ENCODE measurements around the gene LDLRAD2.
"Not testable (repeated sequence)": the region's sequence is repeated elsewhere in the genome, so short reads cannot be mapped to it uniquely, and the experiment has no call there.

The LDLRAD2 gene

DNA sequence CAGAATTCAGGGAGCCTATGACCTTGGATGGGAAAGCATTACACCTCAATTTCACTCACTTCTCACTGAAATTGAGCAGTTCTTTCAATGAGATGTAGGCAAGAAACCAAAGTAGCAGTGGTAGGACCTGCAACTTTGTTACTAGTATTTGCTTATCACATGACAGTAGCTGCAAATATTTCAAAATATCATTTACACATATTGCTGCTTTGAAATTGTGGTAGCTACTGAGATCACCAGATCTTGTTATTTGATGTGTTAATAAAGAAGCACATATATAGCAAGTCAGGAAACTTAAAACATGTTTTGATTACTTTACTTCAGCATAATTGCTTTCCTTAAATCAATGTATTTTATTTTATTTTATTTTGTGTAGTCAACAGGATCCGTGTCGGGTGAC, 12.9 kb downstream of the LDLRAD2 start:
- no peak for DNase-seq

GRCh38 chr1:21825393-21825792, 13.3 kb downstream of the LDLRAD2 start:
- no peak for DNase-seq

DNA sequence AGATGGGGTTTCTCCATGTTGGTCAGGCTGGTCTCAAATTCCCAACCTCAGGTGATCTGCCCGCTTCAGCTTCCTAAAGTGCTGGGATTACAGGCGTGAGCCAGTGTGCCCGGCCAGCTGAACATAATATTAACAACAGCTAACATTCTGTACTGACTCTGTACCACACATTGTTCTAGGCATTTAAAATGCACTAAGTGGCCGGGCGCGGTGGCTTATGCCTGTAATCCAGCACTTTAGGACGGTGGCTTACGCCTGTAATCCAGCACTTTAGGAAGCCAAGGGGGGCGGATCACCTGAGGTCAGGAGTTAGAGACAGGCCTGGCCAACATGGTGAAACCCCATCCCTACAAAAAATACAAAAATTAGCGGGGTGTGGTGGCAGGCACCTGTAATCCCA, 14.6 kb downstream of the LDLRAD2 start:
- not testable (repeated sequence) for DNase-seq

GRCh38 chr1:21827141-21827679, 15.1 kb downstream of the LDLRAD2 start:
- DNase-seq: no peak

- DNase-seq: no peak
These were observed 16.0 kb downstream of the LDLRAD2 start for GRCh38 chr1:21828075-21828474.

DNA sequence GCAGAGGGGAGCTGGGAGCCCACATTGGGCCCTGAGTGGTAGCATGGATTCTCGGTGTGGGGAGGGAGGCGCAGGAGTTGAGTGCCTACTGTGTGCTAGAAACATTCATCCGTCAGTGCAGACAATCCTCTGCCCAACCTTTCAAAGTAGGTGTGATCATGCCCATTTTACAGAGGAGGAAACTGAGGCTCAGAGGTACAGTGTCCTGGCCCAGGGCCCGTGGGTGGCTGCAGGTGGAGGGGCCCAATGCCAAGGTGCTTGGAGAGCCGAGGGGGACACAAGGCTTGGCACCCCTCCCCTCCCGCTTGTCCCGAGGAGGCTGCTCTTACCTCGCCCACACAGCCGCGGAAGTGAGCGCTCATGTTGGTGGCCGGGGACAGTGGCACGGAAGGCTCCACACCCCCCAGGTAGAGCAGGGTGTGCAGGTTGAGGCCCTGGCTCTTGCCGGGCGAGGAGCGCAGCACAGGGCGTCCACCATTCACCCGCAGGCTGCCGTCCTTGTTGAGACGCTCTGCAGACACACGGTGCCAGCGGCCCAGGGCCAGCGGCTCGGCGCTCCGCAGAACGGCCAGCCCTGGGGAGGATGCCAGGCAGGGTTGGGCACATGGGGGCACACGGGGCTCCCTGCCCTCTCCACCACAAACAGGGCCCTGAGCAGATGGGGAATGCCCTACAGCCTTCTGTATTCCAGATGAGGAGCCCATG, 16.6 kb downstream of the LDLRAD2 start:
- DNase-seq: no peak

DNA sequence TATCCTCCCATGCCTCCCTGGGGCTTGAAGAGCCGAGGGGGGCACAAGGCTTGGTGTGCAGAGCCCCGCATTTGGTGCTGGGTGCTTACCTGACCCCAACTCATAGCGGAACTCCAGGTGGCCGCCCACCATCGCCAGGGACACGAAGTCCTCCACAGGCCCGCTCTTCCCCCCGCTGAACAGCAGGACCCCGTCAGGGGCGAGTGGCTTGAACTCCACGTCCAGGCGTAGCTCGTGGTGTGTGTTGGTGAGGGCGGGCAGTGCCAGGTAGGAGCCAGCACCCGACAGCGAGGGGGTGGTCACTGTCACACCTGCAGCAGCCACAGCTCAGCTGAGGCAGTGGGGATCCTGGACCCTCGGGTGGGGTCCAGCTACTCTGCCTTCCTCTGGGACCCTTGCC, 17.2 kb downstream of the LDLRAD2 start:
- no peak for DNase-seq

- no peak for DNase-seq
These were observed 18.9 kb downstream of the LDLRAD2 start for GRCh38 chr1:21830792-21831453.

DNA sequence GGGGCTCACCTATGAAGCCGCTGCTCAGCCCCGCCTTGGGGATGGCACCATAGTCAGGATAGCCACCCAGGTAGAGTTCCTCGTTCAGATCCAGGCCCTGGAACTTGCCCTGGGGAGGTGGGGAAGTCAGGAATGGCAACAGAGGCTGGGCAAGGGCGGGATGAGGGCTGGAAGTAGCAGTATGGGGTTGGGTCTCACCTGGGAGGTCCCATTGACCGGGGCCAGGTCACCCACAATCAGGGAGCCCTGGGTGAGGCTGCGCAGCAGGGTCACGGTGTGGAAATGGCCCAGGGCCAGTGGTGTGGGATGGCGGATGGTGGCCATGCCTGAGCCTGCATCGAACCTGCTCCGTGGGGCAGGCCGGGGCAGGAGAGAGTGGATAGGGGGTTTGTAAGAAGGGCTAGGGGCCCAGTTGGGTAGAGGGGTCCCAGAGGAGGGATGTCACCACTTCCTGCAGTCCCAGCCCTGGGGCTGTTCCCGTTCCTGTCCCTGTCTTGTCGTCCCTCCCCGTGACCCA, 19.4 kb downstream of the LDLRAD2 start:
- no peak for DNase-seq

- no peak for DNase-seq
These were observed 21.4 kb downstream of the LDLRAD2 start for GRCh38 chr1:21833392-21833976.

DNA sequence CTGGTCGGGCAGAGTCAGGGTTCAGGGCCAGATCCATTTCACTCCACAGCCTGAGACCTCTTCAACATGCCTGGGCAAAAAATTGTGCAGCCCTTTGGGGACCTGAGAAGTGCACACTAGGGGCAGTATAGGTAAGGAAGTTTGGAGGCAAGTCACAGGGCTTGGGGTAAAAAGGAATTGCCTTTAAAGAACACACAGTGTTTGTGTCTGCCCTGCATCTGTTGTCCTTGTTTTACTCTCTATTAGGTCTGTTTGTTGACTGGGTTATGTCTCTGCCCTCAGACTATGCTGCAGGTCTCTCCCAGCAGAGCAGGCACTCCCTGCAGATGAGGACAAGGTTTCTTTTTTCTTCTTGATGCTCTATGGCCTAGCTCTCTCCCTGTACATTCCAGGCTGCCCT, 22.0 kb downstream of the LDLRAD2 start:
- DNase-seq: no peak

DNA sequence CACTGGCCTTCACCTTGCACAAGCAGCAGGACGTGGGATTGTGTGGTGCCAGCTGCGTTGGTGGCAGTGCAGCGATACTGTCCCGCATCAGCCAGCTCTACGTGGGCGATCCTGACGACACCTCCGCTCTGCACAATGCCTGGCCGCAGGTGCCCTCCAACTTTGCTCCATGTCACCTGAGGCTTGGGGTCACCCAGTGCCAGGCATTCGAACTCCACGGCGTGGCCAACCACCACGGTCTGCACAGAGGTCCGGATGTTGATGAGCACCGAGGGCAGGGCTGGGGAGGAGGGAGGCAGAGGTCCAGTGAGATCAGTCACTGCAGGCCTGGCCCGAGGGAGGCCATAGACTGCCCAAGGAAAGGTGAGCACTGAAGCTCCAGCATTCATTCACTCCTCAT, 22.6 kb downstream of the LDLRAD2 start:
- no peak for DNase-seq

DNA sequence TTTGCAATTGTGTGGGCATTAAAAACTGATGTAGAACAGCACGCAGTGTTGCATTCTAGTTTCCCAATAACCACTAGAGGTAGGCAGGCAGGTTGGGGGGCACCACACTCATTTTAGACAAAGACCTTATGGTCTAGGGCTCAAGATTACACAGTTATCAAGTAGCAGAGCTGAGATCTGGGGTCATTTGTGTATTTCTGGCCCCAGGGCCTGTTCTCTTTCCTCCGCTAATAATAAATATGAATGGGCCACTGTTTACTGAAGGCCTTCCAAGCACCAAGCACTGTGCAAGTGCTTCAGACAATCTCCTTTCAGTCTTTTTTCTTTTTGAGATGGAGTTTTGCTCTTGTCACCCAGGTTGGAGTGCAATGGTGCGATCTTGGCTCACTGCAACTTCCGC, 23.9 kb downstream of the LDLRAD2 start:
- no peak for DNase-seq

- no peak for DNase-seq
These were observed 24.7 kb downstream of the LDLRAD2 start for GRCh38 chr1:21836729-21837128.

- DNase-seq: no peak
These were observed 25.4 kb downstream of the LDLRAD2 start for GRCh38 chr1:21837476-21837875.

DNA sequence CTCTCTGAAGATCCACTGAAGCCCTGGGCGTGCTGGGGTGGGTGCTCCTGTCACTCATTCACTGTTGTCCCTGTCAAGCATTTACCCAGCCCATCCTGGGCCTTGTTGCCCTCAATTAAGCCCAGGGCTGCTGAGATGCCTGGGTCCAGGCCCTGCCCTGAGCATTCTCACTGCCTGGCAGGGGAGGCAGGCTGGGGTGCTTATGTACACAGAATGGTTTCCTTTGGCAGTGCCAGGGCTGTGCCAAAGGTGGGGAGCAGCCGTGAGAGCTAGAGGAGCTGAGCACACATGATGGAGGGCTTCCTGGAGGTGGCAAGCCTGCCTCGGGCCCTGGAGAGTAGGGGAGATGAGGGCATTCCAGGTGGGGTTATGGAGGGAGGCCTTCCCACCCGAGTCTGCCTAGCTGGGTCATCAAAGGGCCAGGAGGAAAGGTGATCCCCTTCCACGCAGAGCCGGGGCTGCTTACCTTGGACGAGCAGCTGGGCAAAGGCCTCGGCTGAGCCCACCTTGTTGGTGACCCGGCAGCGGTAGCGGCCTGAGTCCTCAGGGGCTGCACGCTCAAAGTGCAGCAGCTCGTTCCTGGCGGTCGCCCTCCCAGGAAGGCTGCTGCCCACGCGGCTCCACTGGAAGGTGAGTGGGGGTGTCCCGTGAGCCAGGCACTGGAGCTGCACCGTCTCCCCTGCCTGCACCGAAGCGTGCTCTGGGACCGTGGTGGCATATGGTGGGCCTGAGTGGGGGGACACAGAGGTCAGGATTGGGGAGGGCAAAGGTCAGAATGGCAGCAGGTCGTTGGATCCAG, 26.5 kb downstream of the LDLRAD2 start:
- DNase-seq: no peak

DNA sequence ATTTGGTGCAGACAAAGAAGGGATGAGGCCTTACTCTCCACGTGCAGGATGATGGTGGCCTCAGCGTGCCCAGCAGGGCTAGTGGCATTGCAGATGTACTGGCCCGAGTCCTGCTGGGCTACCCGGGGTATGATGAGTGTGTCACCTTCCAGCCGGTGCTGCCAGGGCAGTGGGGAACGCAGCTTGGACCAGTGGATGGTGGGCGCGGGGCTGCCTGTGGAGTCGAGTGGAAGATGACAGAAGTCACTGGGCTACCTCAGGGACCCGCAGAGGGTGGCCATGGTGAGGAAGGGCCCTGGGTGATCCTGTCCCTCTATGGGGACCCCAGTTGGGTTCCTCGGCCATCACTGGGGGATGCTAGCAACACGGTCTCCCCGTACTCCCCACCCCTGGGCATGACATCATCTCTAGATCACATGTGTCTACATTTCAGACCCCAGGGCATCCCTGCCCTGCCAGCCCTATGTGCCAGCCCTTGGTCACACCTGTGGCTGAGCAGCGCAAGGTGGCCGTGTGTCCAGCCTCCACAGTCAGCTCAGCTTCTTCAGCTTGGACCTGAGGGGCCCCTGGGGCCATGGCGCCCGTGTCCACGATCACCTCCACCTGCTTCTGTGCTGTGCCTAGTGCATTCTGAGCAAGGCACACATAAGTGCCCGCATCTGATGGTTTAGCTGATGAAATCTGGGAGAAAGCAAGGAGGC, 27.4 kb downstream of the LDLRAD2 start:
- no peak for DNase-seq

- DNase-seq: no peak
These were observed 28.9 kb downstream of the LDLRAD2 start for GRCh38 chr1:21840981-21841380.

DNA sequence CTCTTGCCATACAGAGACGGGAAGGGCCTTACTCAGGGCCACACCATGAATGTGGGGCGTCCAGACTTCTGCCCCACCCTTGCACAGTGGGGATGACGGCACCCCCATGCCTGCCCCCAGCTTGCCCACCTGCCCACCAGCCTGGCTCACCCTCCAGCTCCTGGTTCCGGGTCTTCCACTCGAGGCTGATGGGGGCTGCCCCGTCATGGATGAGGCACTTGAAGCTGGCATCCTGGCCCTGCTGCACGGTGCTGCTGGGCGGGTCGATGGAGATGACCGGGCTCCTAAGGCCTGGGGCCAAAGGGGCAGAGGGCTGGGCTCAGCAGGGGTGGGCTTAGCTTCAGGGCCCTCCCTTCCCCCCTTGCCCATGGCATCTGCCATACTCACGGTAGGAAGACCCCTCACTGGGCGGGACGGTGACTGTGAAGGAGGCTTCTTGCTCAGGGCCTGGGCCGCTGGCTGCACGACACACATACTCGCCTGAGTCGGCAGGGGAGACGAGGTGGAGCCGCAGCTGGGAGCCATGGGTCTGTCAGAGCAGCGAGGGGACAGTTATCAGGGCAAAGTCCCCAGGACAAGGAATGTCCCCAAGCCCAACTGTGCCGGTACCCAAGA, 29.9 kb downstream of the LDLRAD2 start:
- no peak for DNase-seq

DNA sequence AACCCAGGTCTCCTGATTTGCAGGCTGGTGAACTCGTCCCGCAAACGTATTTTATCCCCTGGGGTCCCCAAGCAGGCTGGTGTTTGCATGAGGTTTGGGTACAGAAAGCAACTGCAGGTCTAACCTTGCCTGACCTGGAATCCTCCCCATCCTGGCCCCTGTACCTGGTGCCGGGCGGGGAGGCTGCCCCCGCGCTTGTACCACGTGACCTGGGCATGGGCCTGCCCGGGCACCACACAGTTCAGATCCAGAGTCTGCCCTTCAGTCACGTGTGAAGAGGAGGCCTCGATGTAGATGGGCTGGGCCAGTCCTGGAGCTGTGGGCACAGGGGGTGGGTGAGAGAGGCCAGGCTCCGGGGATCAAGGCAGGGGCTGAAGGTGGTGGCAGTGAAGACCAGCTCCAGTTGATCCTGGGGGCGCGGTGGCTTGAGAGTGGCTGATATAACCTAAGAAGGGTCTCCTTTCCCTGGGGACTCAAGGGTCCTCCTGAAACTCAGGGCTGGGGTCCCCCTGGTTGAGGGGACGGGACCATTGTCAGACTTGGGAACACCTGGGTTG, 30.6 kb downstream of the LDLRAD2 start:
- DNase-seq: no peak

DNA sequence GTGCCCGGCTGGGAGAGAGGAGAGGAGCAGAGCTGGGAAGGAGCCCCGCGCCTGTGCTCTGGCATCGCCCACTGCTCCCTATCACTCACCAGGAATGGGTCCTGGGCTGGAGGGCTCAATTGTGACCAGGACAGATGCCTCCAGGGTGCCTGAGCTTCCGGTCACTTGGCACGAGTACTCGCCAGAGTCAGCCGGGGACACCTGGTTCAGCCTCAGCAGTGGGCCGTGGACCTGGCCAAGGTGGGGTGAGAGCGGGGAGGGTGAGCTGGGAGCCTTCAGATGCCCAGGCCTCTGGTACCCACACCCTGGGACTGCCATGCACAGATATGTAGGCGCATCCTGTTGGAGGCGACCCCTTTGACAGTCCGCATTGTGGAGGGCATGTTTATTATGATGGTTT, 31.1 kb downstream of the LDLRAD2 start:
- no peak for DNase-seq

- no peak for DNase-seq
These were observed 31.9 kb downstream of the LDLRAD2 start for GRCh38 chr1:21843996-21844395.

All from amniotic stem cell (primary cell).